NCI-H2029 treated with DMSO at 0.1 percent for 48 hours (cell line): ENCODE results near the gene CPED1.
A peak's percentile ranks its signal among the peaks of the same experiment; 100 is the strongest.
"Not testable (repeated sequence)": the region's sequence is repeated elsewhere in the genome, so short reads cannot be mapped to it uniquely, and the experiment has no call there.

Experiments
- DNase-seq: peaks from one replicate; lab custom pipeline; 2025; lab: John Stamatoyannopoulos, UW

The CPED1 gene

GRCh38 chr7:121286186-121286585 is 297.7 kb downstream of the CPED1 start:
- DNase-seq: no peak

GRCh38 chr7:121286742-121287734 is 298.5 kb downstream of the CPED1 start:
- no peak for DNase-seq

- no peak for DNase-seq
Observed at GRCh38 chr7:121288894-121289293, 300.4 kb downstream of the CPED1 start.

- DNase-seq: not testable (repeated sequence)
Observed at GRCh38 chr7:121289930-121290329, 301.4 kb downstream of the CPED1 start.

- no peak for DNase-seq
Observed at GRCh38 chr7:121294448-121294992, 306.0 kb downstream of the CPED1 start.

GRCh38 chr7:121297843-121298242 is 309.3 kb downstream of the CPED1 start:
- DNase-seq: no peak

GRCh38 chr7:121298831-121299239 is 310.3 kb downstream of the CPED1 start:
- no peak for DNase-seq

GRCh38 chr7:121300685-121301420 is 312.3 kb downstream of the CPED1 start:
- no peak for DNase-seq

- no peak for DNase-seq
Observed at GRCh38 chr7:121301446-121302213, 313.1 kb downstream of the CPED1 start.

GRCh38 chr7:121302214-121302745 is 313.8 kb downstream of the CPED1 start:
- no peak for DNase-seq

- no peak for DNase-seq
Observed at GRCh38 chr7:121303422-121304101, 315.1 kb downstream of the CPED1 start.

GRCh38 chr7:121304102-121304658 is 315.7 kb downstream of the CPED1 start:
- DNase-seq: no peak

- no peak for DNase-seq
Observed at GRCh38 chr7:121305109-121305508, 316.6 kb downstream of the CPED1 start.

GRCh38 chr7:121306565-121306964 is 318.1 kb downstream of the CPED1 start:
- DNase-seq: no peak

- no peak for DNase-seq
Observed at GRCh38 chr7:121307021-121307574, 318.6 kb downstream of the CPED1 start.

- peak; percentile 68 for DNase-seq
Observed at GRCh38 chr7:121313220-121313792, 324.8 kb downstream of the CPED1 start.

- DNase-seq: peak; percentile 84
Observed at GRCh38 chr7:121313793-121314676, 325.5 kb downstream of the CPED1 start.

- DNase-seq: not testable (repeated sequence)
Observed at GRCh38 chr7:121315170-121315569, 326.7 kb downstream of the CPED1 start.

- no peak for DNase-seq
Observed at GRCh38 chr7:121322460-121322859, 333.9 kb downstream of the CPED1 start.
